Endothelial cell of umbilical vein (primary cell): ENCODE data around the gene TTC29. TPM values are rescaled to one million over a fixed set of nuclear protein-coding genes. Genes with fewer than 3 reads are reported as not detected.

Source experiments
- BruUV-seq: library from RNA; stranded (reverse); fragments of 400-500 nt; replicated peaks from 2 replicates; lab custom pipeline; 2021; lab: Mats Ljungman, UMichigan
- CTCF ChIA-PET: fragments of 300-600, 350-600 bp; sonication (Branson Sonifier 250); formaldehyde crosslinking; loops from one replicate; lab custom pipeline; 2021; ENCODE audit warnings: antibody characterized with exemption, inconsistent platforms; lab: Charles Lee
- POLR2A ChIA-PET: fragments of 300-600, 350-600 bp; sonication (Branson Sonifier 250); formaldehyde crosslinking; loops from one replicate; lab custom pipeline; 2021; ENCODE audit warnings: antibody characterized with exemption, inconsistent platforms; lab: Charles Lee
- DNase-seq: peaks from one replicate; pipeline ENCODE4 v3.0.0-alpha.2; 2011; ENCODE audit warnings: low read depth, low spot score
- FAIRE-seq: peaks from 2 replicates; lab custom pipeline; 2011; peaks lifted over from hg19 to GRCh38; lab: Jason Lieb, UNC
- H2AFZ ChIP-seq: 2 replicates; pipeline ENCODE4 v1.6.0; 2012; ENCODE audit warnings: low read depth, low read length, control low read depth, inconsistent platforms
- H3K27ac ChIP-seq: 2 replicates; pipeline ENCODE4 v1.5.1; 2011; ENCODE audit warnings: low read depth, mild to moderate bottlenecking, control low read depth, low read length, moderate library complexity; ENCODE audit not compliant: insufficient read depth
- H3K27me3 ChIP-seq, 2 experiments: 2 replicates each; pipeline versions ENCODE4 v1.6.0 to v1.6.1; 2011; ENCODE audit warnings: low read length in 2 of 2, mixed read lengths in 1 of 2; ENCODE audit not compliant: control insufficient read depth in 2 of 2, insufficient read depth in 2 of 2
- H3K36me3 ChIP-seq, 2 experiments: 2 replicates in 1 of 2; 3 replicates in 1 of 2; pipeline ENCODE4 v1.5.1; 2011; ENCODE audit warnings: low read length in 2 of 2, mild to moderate bottlenecking in 1 of 2, moderate library complexity in 1 of 2; ENCODE audit not compliant: control insufficient read depth in 2 of 2, insufficient read depth in 2 of 2; ENCODE audit errors: extremely low read depth in 1 of 2
- H3K4me1 ChIP-seq: 3 replicates; pipeline ENCODE4 v1.5.1; 2011; ENCODE audit warnings: mild to moderate bottlenecking, low read length; ENCODE audit not compliant: control insufficient read depth, insufficient read depth; ENCODE audit errors: extremely low read depth
- H3K4me2 ChIP-seq: 2 replicates; pipeline ENCODE4 v1.6.1; 2011; ENCODE audit warnings: low read length, control low read depth, mixed read lengths; ENCODE audit not compliant: insufficient read depth
- H3K4me3 ChIP-seq, 3 experiments: fragments of 200-600 bp in 1 of 3; sonication (generic), shearing (Covaris generic) in 1 of 3; replicated peaks in 1 of 3; 2 replicates each; pipeline ENCODE4 v1.5.1; 2011 to 2016; ENCODE audit warnings: control low read depth in 3 of 3, low read length in 3 of 3, mild to moderate bottlenecking in 2 of 3, inconsistent platforms in 1 of 3, low read depth in 1 of 3, moderate library complexity in 1 of 3; ENCODE audit not compliant: insufficient read depth in 1 of 3
- H3K79me2 ChIP-seq: 2 replicates; pipeline ENCODE4 v1.6.0; 2012; ENCODE audit warnings: low read length, inconsistent platforms; ENCODE audit not compliant: control insufficient read depth, insufficient read depth
- H3K9ac ChIP-seq: replicated peaks from 2 replicates; pipeline ENCODE3; 2011; ENCODE audit warnings: low read length, control low read depth; ENCODE audit not compliant: insufficient read depth; ENCODE audit errors: extremely low read depth
- H3K9me1 ChIP-seq: replicated peaks from 3 replicates; pipeline ENCODE4 v1.6.0; 2011; ENCODE audit warnings: mild to moderate bottlenecking, low read length; ENCODE audit not compliant: control insufficient read depth, insufficient read depth; ENCODE audit errors: extremely low read depth
- H3K9me3 ChIP-seq: replicated peaks from 2 replicates; pipeline ENCODE4 v1.5.1; 2012; ENCODE audit warnings: low read length, inconsistent platforms; ENCODE audit not compliant: control insufficient read depth, insufficient read depth
- H4K20me1 ChIP-seq: replicated peaks from 2 replicates; pipeline ENCODE3; 2011; ENCODE audit warnings: mild to moderate bottlenecking, low read length; ENCODE audit not compliant: control insufficient read depth, insufficient read depth; ENCODE audit errors: extremely low read depth
- EZH2 ChIP-seq: IDR thresholded peaks from 2 replicates; pipeline ENCODE4 v1.6.1; 2012; ENCODE audit warnings: borderline replicate concordance, low read depth, mild to moderate bottlenecking, moderate library complexity, low read length, inconsistent platforms; ENCODE audit not compliant: severe bottlenecking
- FOS ChIP-seq: IDR thresholded peaks from 2 replicates; pipeline ENCODE4 v1.6.1; 2011; ENCODE audit warnings: mild to moderate bottlenecking, low read length, moderate library complexity, borderline replicate concordance; ENCODE audit not compliant: insufficient read depth
- GATA2 ChIP-seq: IDR thresholded peaks from 2 replicates; pipeline ENCODE4 v1.7.0; 2011; ENCODE audit warnings: low read depth, mild to moderate bottlenecking, moderate library complexity, mixed read lengths, low read length; ENCODE audit not compliant: insufficient read length, insufficient read depth
- JUN ChIP-seq: IDR thresholded peaks from 2 replicates; pipeline ENCODE4 v1.6.1; 2011; ENCODE audit warnings: borderline replicate concordance, low read depth; ENCODE audit not compliant: insufficient read length, insufficient read depth
- MAX ChIP-seq: IDR thresholded peaks from 2 replicates; pipeline ENCODE4 v1.6.1; 2011; ENCODE audit not compliant: insufficient read depth, insufficient read length
- MYC ChIP-seq: IDR thresholded peaks from one replicate; pipeline ENCODE4 v1.6.1; 2011; ENCODE audit warnings: mild to moderate bottlenecking, low read depth, low read length
- POLR2A ChIP-seq: IDR thresholded peaks from 2 replicates; pipeline ENCODE4 v1.6.1; 2012; ENCODE audit warnings: low read depth, mild to moderate bottlenecking, control low read depth, low read length
- POLR2AphosphoS5 ChIP-seq: IDR thresholded peaks from 2 replicates; pipeline ENCODE4 v1.6.1; 2012; ENCODE audit warnings: low read depth, mild to moderate bottlenecking, control low read depth, low read length, moderate library complexity; ENCODE audit not compliant: insufficient read depth
- dilution Hi-C: fragments of 300-500 bp; cut with MboI; formaldehyde crosslinking; loops from one replicate; pipeline ENCODE4 v1.15.0; 2019; ENCODE audit warnings: low sequenced_read_pairs; ENCODE audit not compliant: extremely low pct_ligation_motif_present
- intact Hi-C: fragments of 100-400 bp; cut with micrococcal nuclease; formaldehyde crosslinking; loops from one replicate; pipeline ENCODE4 v1.10.0; 2022
- polyA plus RNA-seq, 4 experiments: library from polyadenylated mRNA; depleted of rRNA in 3 of 4; stranded (reverse) in 3 of 4; unstranded in 1 of 4; fragments of >200 nt; gene quantifications; 2 replicates each; pipeline versions ENCODE4 v1.2.1 to v1.2.3, GENCODE V29; 2011 to 2012; ENCODE audit warnings: missing spikeins in 1 of 4
- total RNA-seq: library from RNA; stranded (reverse); gene quantifications from 2 replicates; pipeline ENCODE4 v1.2.3, GENCODE V29; 2021
- TF ChIP-seq, protein P1 (sequence below), 2 donors: IDR thresholded peaks; 1 replicate in 1 of 2; 2 replicates in 1 of 2; pipeline ENCODE4 v1.5.1; 2011; ENCODE audit warnings: low read length in 2 of 2, mild to moderate bottlenecking in 2 of 2, moderate library complexity in 2 of 2, control low read depth in 1 of 2, inconsistent platforms in 1 of 2, low read depth in 1 of 2; ENCODE audit not compliant: insufficient read depth in 1 of 2; ENCODE audit errors: extremely low read depth in 1 of 2

The TTC29 gene
- total and polyA plus RNA-seq, 2 donors (not counting 3 experiments of a cell fraction or from before 2014, with no cell fraction given), result not detected

DNA sequence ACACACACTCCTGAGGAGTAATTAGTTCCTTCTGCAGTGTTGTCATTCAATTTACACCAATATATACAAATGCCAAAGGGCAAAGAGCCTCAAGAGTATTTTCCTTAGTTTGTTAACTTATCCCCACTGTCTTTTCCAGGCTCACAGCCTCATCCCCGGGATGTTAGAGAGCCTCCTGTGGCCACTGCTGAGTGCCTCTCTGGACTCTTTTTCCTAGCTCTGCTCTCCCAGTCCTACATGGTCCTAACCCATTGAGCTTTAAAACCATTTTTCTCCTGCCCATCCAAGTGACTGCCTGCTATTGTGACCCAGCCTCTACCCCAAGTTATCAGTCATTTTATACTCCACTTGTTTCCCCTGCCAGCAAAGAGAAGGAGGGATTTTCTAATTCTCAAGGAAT is 23.5 kb upstream of the TTC29 start:
- no TSS peak for BruUV-seq
- Histone ChIP-seq H3K4me1 (peaks cover 5% of the 10 kb centered on the region), H3K36me3 (no peaks in the 10 kb centered on the region), H4K20me1 (no peaks in the 10 kb centered on the region), H3K4me2 (peak overlapping the region; percentile 58), H3K79me2 (no peaks in the 10 kb centered on the region), H2AFZ (no peak overlapping the region), H3K4me3 (no peak overlapping the region), H3K9me1 (no peaks in the 10 kb centered on the region), H3K27me3 (no peaks in the 10 kb centered on the region), H3K9ac (no peak overlapping the region), H3K9me3 (no peaks in the 10 kb centered on the region), H3K27ac (no peak overlapping the region)
- POLR2A ChIA-PET, result no interaction called here
- CTCF ChIA-PET, result interaction anchor here (1.0 kb wide), 1 partner anchor 23 kb away, joined by 3 read pairs; the partner anchor contains the start of gene TTC29
- intact Hi-C loops, result no loop called here
- DNase-seq, result no peak
- TF ChIP-seq MYC, result no peak
- no peak for TF ChIP-seq POLR2A
- TF ChIP-seq JUN, result no peak
- no peak for TF ChIP-seq FOS
- no peak for TF ChIP-seq GATA2
- TF ChIP-seq MAX, result no peak
- TF ChIP-seq, protein P1, sequence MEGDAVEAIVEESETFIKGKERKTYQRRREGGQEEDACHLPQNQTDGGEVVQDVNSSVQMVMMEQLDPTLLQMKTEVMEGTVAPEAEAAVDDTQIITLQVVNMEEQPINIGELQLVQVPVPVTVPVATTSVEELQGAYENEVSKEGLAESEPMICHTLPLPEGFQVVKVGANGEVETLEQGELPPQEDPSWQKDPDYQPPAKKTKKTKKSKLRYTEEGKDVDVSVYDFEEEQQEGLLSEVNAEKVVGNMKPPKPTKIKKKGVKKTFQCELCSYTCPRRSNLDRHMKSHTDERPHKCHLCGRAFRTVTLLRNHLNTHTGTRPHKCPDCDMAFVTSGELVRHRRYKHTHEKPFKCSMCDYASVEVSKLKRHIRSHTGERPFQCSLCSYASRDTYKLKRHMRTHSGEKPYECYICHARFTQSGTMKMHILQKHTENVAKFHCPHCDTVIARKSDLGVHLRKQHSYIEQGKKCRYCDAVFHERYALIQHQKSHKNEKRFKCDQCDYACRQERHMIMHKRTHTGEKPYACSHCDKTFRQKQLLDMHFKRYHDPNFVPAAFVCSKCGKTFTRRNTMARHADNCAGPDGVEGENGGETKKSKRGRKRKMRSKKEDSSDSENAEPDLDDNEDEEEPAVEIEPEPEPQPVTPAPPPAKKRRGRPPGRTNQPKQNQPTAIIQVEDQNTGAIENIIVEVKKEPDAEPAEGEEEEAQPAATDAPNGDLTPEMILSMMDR (IDR thresholded peaks at IDR 0.05; ENCODE audit: extremely low read depth in 1 of 2, insufficient read depth in 1 of 2, low read depth in 1 of 2, low read length in 2 of 2), result no peak
- no peak for TF ChIP-seq POLR2AphosphoS5
- TF ChIP-seq EZH2, result no peak
- peak; percentile 31 for FAIRE-seq
- dilution Hi-C loops, result no loop called here
